Ishikawa (cell line): ENCODE results near the gene RBPJL.

Experiments used
- CREB1 ChIP-seq: IDR thresholded peaks from 2 replicates; pipeline ENCODE4 v1.6.1; 2012; ENCODE audit warnings: low read depth
- EP300 ChIP-seq: IDR thresholded peaks from 2 replicates; pipeline ENCODE4 v1.6.1; 2012; ENCODE audit warnings: borderline replicate concordance

DNA sequence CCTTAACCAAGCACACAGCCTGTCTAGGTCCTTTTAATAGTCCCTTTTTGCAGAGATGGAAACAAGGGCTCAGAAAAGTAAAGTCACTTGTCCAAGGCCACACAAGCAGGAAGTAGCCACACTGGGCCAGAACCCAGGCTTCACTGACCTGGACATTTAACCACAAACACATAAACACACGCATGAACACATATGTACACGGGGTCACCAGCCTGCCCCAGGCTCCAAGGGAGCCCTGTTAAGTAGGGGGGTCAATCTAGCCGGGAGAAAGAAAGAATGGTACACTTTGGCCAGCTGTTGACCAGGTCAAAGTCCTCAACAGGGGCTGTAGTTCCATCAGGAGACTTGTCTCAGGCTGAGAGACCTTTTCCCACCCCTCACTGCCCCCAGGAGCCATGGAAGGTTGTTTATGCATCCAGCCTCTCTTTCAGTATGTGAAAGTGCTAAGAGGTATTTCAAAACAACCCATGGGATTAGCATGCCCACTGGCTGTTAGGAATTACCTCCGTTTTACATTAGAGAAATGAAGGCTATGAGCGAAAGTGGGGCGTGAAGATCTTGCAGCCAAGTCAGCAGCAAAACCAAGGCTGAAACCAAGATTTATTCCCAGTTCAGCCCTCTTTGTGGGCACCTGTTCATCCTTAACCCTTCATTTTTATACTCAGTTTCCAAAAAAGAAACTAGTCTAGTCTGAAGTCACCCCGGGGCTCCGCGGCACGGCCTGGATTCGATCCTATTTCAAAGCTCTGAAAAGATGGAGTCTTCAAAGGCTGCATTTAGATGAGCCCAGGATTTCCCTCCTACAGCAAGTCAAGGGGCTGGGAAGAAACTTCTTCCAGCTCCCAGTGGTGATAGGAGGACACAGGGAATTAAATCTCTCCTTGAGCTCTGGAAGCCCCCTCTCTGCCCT, 31.7 kb downstream of the RBPJL start:
- TF ChIP-seq EP300 (no peak), CREB1 (no peak)
